GM23338 (cell line): ENCODE results near the gene TTLL9. TPM values are rescaled to one million over a fixed set of nuclear protein-coding genes. Genes with fewer than 3 reads are reported as not detected.

Experiments used
- ATAC-seq: fragments of 200-7000 bp; cut with Tn5 transposase; 3 replicates; pipeline ENCODE4 v1.9.1; 2020
- DNase-seq: peaks from one replicate; pipeline ENCODE4 v3.0.0-alpha.2; 2015; ENCODE audit warnings: low spot score
- H2AFZ ChIP-seq: fragments of 200-600 bp; sonication (generic); 2 replicates; pipeline ENCODE4 v1.8.0; 2016; ENCODE audit warnings: antibody characterized with exemption, mild to moderate bottlenecking, moderate library complexity
- H3F3A ChIP-seq: fragments of 200-600 bp; sonication (generic); replicated peaks from 2 replicates; pipeline ENCODE4 v1.8.0; 2017; ENCODE audit warnings: antibody characterized with exemption, mixed run types, low read depth
- H3K27ac ChIP-seq: fragments of 200-600 bp; sonication (generic); 2 replicates; pipeline ENCODE4 v1.6.1; 2016; ENCODE audit warnings: low read depth
- H3K27me3 ChIP-seq: fragments of 200-600 bp; sonication (generic); 2 replicates; pipeline ENCODE4 v1.8.0; 2016; ENCODE audit warnings: mild to moderate bottlenecking, mixed run types, moderate library complexity; ENCODE audit not compliant: insufficient read depth
- H3K36me3 ChIP-seq: fragments of 200-600 bp; sonication (generic); 2 replicates; pipeline ENCODE4 v1.8.0; 2016; ENCODE audit warnings: mild to moderate bottlenecking; ENCODE audit not compliant: insufficient read depth
- H3K4me1 ChIP-seq: fragments of 200-600 bp; sonication (generic); 2 replicates; pipeline ENCODE4 v1.8.0; 2016; ENCODE audit warnings: mild to moderate bottlenecking, moderate library complexity; ENCODE audit not compliant: insufficient read depth
- H3K4me2 ChIP-seq: fragments of 200-600 bp; sonication (generic); 2 replicates; pipeline ENCODE4 v1.7.1; 2017; ENCODE audit warnings: mixed run types
- H3K4me3 ChIP-seq: fragments of 200-600 bp; sonication (generic); 2 replicates; pipeline ENCODE4 v1.6.1; 2016; ENCODE audit warnings: mixed run types
- H3K79me2 ChIP-seq: fragments of 200-600 bp; sonication (generic); replicated peaks from 2 replicates; pipeline ENCODE4 v1.8.0; 2017; ENCODE audit warnings: mild to moderate bottlenecking; ENCODE audit not compliant: insufficient read depth
- H3K9me2 ChIP-seq: fragments of 200-600 bp; sonication (generic); 2 replicates; pipeline ENCODE4 v1.8.0; 2017; ENCODE audit not compliant: insufficient read depth
- H4K20me1 ChIP-seq: fragments of 200-600 bp; sonication (generic); replicated peaks from 2 replicates; pipeline ENCODE4 v1.8.0; 2017; ENCODE audit warnings: mild to moderate bottlenecking; ENCODE audit not compliant: insufficient read depth
- H3K27ac Mint-ChIP-seq: 2 replicates; pipeline ENCODE4 v1.8.0; 2020; ENCODE audit warnings: inconsistent platforms, mild to moderate bottlenecking, moderate library complexity, mixed read lengths
- H3K27me3 Mint-ChIP-seq: 3 replicates; pipeline ENCODE4 v1.8.0; 2022; ENCODE audit warnings: low read depth, mild to moderate bottlenecking, moderate library complexity, mixed read lengths, inconsistent platforms; ENCODE audit not compliant: insufficient read depth, poor library complexity
- H3K36me3 Mint-ChIP-seq: 3 replicates; pipeline ENCODE4 v1.8.0; 2021; ENCODE audit warnings: low read depth, mild to moderate bottlenecking, inconsistent platforms, moderate library complexity, mixed read lengths
- H3K4me1 Mint-ChIP-seq: 3 replicates; pipeline ENCODE4 v1.8.0; 2020; ENCODE audit warnings: mild to moderate bottlenecking, inconsistent platforms, mixed read lengths
- H3K4me3 Mint-ChIP-seq: 3 replicates; pipeline ENCODE4 v1.8.0; 2021; ENCODE audit warnings: moderate library complexity, mild to moderate bottlenecking, inconsistent platforms, mixed read lengths
- H3K9me3 Mint-ChIP-seq: 3 replicates; pipeline ENCODE4 v1.8.0; 2020; ENCODE audit warnings: moderate library complexity, mild to moderate bottlenecking, inconsistent platforms, mixed read lengths
- CREB1 ChIP-seq: fragments of 250-450 bp; sonication (Bioruptor Pico); IDR thresholded peaks from 2 replicates; pipeline ENCODE4 v1.5.0; 2020; ENCODE audit warnings: low read depth, mild to moderate bottlenecking, moderate library complexity
- EZH2 ChIP-seq: fragments of 200-600 bp; sonication (generic); IDR thresholded peaks from one replicate; pipeline ENCODE4 v1.8.0; 2017; ENCODE audit warnings: antibody characterized with exemption, mild to moderate bottlenecking, low read depth; ENCODE audit not compliant: unreplicated experiment
- EZH2phosphoT487 ChIP-seq: fragments of 200-600 bp; sonication (generic); IDR thresholded peaks from one replicate; pipeline ENCODE4 v1.8.1; 2018; ENCODE audit warnings: antibody characterized with exemption; ENCODE audit not compliant: unreplicated experiment
- JUNB ChIP-seq: IDR thresholded peaks from one replicate; pipeline ENCODE4 v1.6.1; 2016; ENCODE audit warnings: antibody characterized with exemption; ENCODE audit not compliant: unreplicated experiment
- NANOG ChIP-seq: IDR thresholded peaks from 2 replicates; pipeline ENCODE4 v1.6.1; 2016; ENCODE audit warnings: antibody characterized with exemption, borderline replicate concordance
- POLR2AphosphoS5 ChIP-seq: IDR thresholded peaks from 2 replicates; pipeline ENCODE4 v1.6.1; 2016; ENCODE audit warnings: antibody characterized with exemption, low read depth
- STAT1 ChIP-seq: IDR thresholded peaks from one replicate; pipeline ENCODE4 v1.6.1; 2016; ENCODE audit warnings: antibody characterized with exemption; ENCODE audit not compliant: unreplicated experiment
- ZNF114 ChIP-seq: fragments of 250-450 bp; sonication (Bioruptor Pico); IDR thresholded peaks from 2 replicates; pipeline ENCODE4 v1.5.0; 2020; ENCODE audit warnings: mild to moderate bottlenecking, moderate library complexity
- ZNF331 ChIP-seq: fragments of 250-450 bp; sonication (Bioruptor Pico); IDR thresholded peaks from 2 replicates; pipeline ENCODE4 v1.5.0; 2020; ENCODE audit warnings: low read depth, mild to moderate bottlenecking, moderate library complexity
- polyA plus RNA-seq: library from polyadenylated mRNA; unstranded; fragments of >200 nt; fragmentation: Nextera tagmentation; extraction: Ambion mirVana; gene quantifications from 2 replicates; pipeline ENCODE4 v1.2.1, GENCODE V29; 2016
- total RNA-seq: library from RNA; depleted of rRNA; stranded (reverse); fragments of >200 nt; shearing (Covaris generic); gene quantifications from 2 replicates; pipeline ENCODE4 v1.2.3, GENCODE V29; 2014
- TF ChIP-seq, protein P1 (sequence below), 2 experiments: fragments of 200-600 bp in 1 of 2; sonication (generic) in 1 of 2; conservative IDR thresholded peaks; 2 replicates each; pipeline versions ENCODE4 v1.5.1 to v1.6.1; 2016 to 2017; ENCODE audit warnings: antibody characterized with exemption in 2 of 2, low read depth in 2 of 2, mild to moderate bottlenecking in 2 of 2, moderate library complexity in 1 of 2
- TF ChIP-seq, protein P2 (sequence below): IDR thresholded peaks from one replicate; pipeline ENCODE4 v1.6.1; 2018; ENCODE audit warnings: antibody characterized with exemption; ENCODE audit not compliant: unreplicated experiment
- TF ChIP-seq, protein P3 (sequence below): IDR thresholded peaks from 2 replicates; pipeline ENCODE4 v1.6.1; 2016; ENCODE audit warnings: antibody characterized with exemption
- TF ChIP-seq, protein P4 (sequence below): fragments of 250-450 bp; sonication (Bioruptor Pico); IDR thresholded peaks from 2 replicates; pipeline ENCODE4 v1.5.0; 2020; ENCODE audit warnings: mild to moderate bottlenecking, moderate library complexity

The TTLL9 gene
- total and polyA plus RNA-seq, 2 experiments from 2014 or later: not detected

DNA sequence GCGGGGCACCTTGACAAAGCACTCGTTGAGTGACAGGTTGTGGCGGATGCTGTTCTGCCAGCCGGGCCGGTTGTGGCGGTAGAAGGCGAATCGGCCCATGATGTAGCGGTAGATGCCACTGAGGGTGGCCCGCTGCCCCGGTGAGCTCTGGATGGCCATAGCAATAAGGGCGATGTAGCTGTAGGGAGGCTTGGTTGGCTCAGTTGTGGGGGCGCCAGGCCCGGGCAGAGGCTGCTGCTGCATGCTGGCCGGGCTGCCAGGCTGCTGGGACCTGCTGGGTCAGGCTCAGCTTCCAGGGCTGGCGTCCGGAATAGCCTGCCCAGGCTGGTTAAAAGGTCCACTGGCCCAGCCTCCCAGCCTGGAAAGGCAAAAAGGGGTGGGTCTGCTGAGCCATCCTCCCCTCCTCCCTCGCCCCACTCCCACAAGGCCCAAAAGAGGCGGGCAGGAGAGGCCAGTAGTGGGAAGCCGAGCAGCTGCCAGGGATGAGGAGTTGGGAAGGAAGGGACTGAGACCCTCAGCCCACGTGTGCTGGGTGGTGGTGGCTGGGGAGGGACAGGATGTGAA is 25.1 kb upstream of the TTLL9 start, which contains the start of gene FOXS1:
TSS of gene FOXS1 (minus strand) at position 305 of the 564 bp plus-strand sequence. CDS start at position 243, 62 bp downstream.
- H3K36me3 ChIP-seq: no peaks in the 10 kb centered on the region
- no peak within 1 kb of the TSS for H3K4me3 Mint-ChIP-seq
- H3K9me3 Mint-ChIP-seq: peaks cover 27% of the 10 kb centered on the region
- peak within 1 kb of the TSS; percentile 95 for H2AFZ ChIP-seq
- no peak within 1 kb of the TSS for H3K27ac ChIP-seq
- peaks cover 2% of the 10 kb centered on the region; the same call in 1 of the 2 replicates for H3F3A ChIP-seq
- TF ChIP-seq, protein P1, sequence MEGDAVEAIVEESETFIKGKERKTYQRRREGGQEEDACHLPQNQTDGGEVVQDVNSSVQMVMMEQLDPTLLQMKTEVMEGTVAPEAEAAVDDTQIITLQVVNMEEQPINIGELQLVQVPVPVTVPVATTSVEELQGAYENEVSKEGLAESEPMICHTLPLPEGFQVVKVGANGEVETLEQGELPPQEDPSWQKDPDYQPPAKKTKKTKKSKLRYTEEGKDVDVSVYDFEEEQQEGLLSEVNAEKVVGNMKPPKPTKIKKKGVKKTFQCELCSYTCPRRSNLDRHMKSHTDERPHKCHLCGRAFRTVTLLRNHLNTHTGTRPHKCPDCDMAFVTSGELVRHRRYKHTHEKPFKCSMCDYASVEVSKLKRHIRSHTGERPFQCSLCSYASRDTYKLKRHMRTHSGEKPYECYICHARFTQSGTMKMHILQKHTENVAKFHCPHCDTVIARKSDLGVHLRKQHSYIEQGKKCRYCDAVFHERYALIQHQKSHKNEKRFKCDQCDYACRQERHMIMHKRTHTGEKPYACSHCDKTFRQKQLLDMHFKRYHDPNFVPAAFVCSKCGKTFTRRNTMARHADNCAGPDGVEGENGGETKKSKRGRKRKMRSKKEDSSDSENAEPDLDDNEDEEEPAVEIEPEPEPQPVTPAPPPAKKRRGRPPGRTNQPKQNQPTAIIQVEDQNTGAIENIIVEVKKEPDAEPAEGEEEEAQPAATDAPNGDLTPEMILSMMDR (conservative IDR thresholded peaks at IDR 0.05; ENCODE audit: low read depth in 2 of 2): no peak
- TF ChIP-seq, protein P2, sequence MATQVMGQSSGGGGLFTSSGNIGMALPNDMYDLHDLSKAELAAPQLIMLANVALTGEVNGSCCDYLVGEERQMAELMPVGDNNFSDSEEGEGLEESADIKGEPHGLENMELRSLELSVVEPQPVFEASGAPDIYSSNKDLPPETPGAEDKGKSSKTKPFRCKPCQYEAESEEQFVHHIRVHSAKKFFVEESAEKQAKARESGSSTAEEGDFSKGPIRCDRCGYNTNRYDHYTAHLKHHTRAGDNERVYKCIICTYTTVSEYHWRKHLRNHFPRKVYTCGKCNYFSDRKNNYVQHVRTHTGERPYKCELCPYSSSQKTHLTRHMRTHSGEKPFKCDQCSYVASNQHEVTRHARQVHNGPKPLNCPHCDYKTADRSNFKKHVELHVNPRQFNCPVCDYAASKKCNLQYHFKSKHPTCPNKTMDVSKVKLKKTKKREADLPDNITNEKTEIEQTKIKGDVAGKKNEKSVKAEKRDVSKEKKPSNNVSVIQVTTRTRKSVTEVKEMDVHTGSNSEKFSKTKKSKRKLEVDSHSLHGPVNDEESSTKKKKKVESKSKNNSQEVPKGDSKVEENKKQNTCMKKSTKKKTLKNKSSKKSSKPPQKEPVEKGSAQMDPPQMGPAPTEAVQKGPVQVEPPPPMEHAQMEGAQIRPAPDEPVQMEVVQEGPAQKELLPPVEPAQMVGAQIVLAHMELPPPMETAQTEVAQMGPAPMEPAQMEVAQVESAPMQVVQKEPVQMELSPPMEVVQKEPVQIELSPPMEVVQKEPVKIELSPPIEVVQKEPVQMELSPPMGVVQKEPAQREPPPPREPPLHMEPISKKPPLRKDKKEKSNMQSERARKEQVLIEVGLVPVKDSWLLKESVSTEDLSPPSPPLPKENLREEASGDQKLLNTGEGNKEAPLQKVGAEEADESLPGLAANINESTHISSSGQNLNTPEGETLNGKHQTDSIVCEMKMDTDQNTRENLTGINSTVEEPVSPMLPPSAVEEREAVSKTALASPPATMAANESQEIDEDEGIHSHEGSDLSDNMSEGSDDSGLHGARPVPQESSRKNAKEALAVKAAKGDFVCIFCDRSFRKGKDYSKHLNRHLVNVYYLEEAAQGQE: no peak
- TF ChIP-seq ZNF114 (CRISPR knock-in tag) (no peak), NANOG (no peak), POLR2AphosphoS5 (no peak), CREB1 (CRISPR knock-in tag) (no peak), ZNF331 (CRISPR knock-in tag) (no peak), JUNB (no peak), STAT1 (no peak), EZH2phosphoT487 (no peak), EZH2 (no peak)
- TF ChIP-seq, protein P3, sequence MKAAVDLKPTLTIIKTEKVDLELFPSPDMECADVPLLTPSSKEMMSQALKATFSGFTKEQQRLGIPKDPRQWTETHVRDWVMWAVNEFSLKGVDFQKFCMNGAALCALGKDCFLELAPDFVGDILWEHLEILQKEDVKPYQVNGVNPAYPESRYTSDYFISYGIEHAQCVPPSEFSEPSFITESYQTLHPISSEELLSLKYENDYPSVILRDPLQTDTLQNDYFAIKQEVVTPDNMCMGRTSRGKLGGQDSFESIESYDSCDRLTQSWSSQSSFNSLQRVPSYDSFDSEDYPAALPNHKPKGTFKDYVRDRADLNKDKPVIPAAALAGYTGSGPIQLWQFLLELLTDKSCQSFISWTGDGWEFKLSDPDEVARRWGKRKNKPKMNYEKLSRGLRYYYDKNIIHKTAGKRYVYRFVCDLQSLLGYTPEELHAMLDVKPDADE: no peak
- TF ChIP-seq, protein P4, sequence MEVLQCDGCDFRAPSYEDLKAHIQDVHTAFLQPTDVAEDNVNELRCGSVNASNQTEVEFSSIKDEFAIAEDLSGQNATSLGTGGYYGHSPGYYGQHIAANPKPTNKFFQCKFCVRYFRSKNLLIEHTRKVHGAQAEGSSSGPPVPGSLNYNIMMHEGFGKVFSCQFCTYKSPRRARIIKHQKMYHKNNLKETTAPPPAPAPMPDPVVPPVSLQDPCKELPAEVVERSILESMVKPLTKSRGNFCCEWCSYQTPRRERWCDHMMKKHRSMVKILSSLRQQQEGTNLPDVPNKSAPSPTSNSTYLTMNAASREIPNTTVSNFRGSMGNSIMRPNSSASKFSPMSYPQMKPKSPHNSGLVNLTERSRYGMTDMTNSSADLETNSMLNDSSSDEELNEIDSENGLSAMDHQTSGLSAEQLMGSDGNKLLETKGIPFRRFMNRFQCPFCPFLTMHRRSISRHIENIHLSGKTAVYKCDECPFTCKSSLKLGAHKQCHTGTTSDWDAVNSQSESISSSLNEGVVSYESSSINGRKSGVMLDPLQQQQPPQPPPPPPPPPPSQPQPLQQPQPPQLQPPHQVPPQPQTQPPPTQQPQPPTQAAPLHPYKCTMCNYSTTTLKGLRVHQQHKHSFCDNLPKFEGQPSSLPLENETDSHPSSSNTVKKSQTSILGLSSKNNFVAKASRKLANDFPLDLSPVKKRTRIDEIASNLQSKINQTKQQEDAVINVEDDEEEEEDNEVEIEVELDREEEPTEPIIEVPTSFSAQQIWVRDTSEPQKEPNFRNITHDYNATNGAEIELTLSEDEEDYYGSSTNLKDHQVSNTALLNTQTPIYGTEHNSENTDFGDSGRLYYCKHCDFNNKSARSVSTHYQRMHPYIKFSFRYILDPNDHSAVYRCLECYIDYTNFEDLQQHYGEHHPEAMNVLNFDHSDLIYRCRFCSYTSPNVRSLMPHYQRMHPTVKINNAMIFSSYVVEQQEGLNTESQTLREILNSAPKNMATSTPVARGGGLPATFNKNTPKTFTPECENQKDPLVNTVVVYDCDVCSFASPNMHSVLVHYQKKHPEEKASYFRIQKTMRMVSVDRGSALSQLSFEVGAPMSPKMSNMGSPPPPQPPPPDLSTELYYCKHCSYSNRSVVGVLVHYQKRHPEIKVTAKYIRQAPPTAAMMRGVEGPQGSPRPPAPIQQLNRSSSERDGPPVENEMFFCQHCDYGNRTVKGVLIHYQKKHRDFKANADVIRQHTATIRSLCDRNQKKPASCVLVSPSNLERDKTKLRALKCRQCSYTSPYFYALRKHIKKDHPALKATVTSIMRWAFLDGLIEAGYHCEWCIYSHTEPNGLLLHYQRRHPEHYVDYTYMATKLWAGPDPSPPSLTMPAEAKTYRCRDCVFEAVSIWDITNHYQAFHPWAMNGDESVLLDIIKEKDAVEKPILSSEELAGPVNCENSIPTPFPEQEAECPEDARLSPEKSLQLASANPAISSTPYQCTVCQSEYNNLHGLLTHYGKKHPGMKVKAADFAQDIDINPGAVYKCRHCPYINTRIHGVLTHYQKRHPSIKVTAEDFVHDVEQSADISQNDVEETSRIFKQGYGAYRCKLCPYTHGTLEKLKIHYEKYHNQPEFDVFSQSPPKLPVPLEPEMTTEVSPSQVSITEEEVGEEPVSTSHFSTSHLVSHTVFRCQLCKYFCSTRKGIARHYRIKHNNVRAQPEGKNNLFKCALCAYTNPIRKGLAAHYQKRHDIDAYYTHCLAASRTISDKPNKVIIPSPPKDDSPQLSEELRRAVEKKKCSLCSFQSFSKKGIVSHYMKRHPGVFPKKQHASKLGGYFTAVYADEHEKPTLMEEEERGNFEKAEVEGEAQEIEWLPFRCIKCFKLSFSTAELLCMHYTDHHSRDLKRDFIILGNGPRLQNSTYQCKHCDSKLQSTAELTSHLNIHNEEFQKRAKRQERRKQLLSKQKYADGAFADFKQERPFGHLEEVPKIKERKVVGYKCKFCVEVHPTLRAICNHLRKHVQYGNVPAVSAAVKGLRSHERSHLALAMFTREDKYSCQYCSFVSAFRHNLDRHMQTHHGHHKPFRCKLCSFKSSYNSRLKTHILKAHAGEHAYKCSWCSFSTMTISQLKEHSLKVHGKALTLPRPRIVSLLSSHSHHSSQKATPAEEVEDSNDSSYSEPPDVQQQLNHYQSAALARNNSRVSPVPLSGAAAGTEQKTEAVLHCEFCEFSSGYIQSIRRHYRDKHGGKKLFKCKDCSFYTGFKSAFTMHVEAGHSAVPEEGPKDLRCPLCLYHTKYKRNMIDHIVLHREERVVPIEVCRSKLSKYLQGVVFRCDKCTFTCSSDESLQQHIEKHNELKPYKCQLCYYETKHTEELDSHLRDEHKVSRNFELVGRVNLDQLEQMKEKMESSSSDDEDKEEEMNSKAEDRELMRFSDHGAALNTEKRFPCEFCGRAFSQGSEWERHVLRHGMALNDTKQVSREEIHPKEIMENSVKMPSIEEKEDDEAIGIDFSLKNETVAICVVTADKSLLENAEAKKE (CRISPR knock-in tag): no peak
- DNase-seq (peak; percentile 60), ATAC-seq (peak; percentile 31)
- no peak within 1 kb of the TSS for H3K4me2 ChIP-seq
- H3K27ac Mint-ChIP-seq: no peak within 1 kb of the TSS
- H3K4me1 Mint-ChIP-seq: peaks cover 24% of the 10 kb centered on the region
- peaks cover 34% of the 10 kb centered on the region for H3K27me3 ChIP-seq
- H3K4me1 ChIP-seq: peaks cover 27% of the 10 kb centered on the region
- H3K9me2 ChIP-seq: 0 out of 2 replicates have a peak, but pooled peaks cover 5% of the 10 kb centered on the region
- H3K27me3 Mint-ChIP-seq: peaks cover 15% of the 10 kb centered on the region
- no peaks in the 10 kb centered on the region for H3K36me3 Mint-ChIP-seq
- no peak within 1 kb of the TSS for H3K4me3 ChIP-seq
- no peaks in the 10 kb centered on the region for H3K79me2 ChIP-seq
- no peaks in the 10 kb centered on the region for H4K20me1 ChIP-seq
